GM12801 (cell line): ENCODE data around the gene RCBTB1.

Experiments used
- TF ChIP-seq, protein P1 (sequence below): IDR thresholded peaks from one replicate; pipeline ENCODE4 v1.5.1; 2011; ENCODE audit warnings: control low read depth; ENCODE audit not compliant: insufficient read length; ENCODE audit errors: extremely low read depth

The RCBTB1 gene

DNA sequence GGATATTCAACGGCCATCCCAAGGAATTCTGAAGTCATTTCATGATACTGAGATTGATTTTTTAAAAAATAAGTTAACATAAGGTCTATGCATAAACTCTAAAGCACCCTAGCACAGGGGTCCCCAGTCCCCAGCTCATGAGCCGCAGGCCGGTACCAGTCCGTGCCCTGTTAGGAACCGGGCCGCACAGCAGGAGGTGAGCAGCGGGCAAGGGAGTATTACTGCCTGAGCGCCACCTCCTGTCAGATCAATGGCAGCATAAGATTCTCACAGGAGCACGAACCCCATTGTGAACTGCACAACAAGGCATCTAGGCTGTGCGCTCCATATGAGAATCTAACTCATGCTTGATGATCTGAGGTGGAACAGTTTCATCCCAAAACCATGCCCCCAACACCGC lies 31.0 kb downstream of the RCBTB1 start:
- TF ChIP-seq, protein P1, sequence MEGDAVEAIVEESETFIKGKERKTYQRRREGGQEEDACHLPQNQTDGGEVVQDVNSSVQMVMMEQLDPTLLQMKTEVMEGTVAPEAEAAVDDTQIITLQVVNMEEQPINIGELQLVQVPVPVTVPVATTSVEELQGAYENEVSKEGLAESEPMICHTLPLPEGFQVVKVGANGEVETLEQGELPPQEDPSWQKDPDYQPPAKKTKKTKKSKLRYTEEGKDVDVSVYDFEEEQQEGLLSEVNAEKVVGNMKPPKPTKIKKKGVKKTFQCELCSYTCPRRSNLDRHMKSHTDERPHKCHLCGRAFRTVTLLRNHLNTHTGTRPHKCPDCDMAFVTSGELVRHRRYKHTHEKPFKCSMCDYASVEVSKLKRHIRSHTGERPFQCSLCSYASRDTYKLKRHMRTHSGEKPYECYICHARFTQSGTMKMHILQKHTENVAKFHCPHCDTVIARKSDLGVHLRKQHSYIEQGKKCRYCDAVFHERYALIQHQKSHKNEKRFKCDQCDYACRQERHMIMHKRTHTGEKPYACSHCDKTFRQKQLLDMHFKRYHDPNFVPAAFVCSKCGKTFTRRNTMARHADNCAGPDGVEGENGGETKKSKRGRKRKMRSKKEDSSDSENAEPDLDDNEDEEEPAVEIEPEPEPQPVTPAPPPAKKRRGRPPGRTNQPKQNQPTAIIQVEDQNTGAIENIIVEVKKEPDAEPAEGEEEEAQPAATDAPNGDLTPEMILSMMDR: no peak

DNA sequence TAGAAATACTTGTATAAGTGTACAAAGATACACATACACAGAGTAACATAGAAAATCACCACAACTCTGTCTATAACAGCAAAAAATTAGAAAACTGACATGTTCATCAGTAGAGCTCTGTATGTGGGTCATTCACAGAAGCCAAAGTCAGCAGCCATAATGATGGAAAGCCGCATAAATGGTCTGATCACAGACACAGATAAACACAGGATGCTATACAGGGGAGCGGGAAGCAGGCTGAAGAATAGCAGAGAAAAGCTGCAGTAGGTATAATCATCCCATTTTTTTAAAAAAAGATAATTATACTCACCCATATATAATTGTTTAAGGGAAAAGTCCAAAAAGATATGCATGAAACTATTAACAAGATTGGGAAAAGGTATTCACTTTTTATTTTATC lies 31.5 kb downstream of the RCBTB1 start:
- TF ChIP-seq, protein P1: no peak

DNA sequence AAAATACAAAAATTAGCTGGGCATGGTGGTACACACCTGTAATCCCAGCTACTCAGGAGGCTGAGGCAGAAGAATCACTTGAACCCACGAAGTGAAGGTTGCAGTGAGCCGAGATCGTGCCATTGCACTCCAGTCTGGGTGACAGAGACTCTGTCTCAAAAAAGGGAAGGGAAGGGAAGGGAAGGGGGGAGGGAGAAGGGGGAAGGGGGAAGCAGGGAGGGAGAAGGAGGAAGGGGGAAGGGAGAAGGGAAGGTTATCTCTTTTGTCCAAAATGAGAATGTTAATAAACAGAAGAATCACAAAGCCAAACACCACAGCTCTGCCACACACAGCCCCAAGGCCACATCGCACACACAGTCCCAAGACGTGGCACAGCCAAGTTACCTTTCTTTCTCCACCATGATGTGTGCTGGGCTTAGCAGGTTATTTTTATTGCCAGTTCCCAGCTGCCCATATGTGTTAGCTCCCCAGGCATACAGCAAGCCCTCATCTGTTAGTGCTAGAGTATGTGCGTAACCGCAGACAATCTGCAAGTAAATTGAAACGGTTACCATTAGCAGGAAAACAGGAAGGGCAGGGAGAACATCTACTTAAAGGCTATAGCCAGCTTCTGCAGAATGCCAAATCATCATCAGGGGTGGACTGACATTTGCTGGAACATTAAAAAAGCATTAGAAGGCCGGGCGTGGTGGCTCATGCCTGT lies 34.3 kb downstream of the RCBTB1 start:
- TF ChIP-seq, protein P1: no peak

DNA sequence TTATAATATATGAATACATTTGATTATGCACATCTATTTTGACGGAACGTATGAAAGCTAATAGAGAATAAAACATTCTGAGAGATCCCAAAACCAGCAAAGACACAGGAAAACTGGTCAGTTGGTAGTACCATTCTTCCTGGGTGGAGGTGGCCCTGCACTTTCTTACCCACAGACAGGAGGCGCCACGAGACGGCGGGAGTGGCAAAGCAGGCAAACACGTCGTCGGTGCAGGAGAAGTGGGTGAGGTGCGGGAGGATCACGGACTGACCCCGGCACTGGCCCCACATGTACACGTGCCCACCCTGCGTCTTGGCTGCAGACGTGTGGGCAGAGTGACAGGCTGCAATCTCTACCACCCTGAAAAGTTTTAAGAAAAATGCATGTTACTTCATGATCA lies 36.1 kb downstream of the RCBTB1 start:
- TF ChIP-seq, protein P1: no peak

DNA sequence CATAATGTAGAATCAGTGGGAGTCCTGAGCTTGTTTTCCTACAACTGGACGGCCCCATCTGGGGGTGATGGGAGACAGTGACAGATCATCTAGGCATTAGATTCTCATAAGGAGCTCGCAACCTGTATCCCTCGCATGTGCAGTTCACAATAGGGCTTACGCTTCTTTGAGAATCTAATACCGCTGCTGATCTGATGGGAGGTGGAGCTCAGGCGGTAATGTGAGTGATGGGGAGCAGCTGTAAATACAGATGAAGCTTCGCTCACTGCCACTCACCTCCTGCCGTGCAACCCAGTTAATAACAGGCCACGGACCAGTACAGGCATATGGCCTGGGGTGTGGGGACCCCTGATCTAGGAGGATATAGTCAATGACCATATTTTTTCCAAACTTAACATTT lies 38.8 kb downstream of the RCBTB1 start:
- TF ChIP-seq, protein P1: no peak

DNA sequence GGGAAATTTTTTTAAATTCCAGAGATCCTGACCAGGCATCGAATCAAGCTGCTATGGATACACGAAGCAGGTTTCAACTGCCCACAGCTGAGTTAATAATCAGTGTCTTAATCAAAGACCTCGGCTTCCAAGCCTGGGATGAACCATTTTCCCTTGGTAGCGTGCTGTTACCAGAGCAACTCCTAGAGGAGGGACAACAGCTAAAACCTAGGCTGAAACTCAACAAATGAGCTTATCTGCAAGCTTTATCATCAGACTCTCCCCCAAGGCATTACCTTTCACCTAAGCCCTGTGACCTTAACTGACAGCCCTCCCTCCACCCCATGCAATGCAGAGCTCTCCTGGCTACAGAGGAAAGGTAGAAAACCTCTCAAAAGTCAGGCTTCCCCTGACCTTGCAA lies 39.7 kb downstream of the RCBTB1 start:
- TF ChIP-seq, protein P1: no peak

DNA sequence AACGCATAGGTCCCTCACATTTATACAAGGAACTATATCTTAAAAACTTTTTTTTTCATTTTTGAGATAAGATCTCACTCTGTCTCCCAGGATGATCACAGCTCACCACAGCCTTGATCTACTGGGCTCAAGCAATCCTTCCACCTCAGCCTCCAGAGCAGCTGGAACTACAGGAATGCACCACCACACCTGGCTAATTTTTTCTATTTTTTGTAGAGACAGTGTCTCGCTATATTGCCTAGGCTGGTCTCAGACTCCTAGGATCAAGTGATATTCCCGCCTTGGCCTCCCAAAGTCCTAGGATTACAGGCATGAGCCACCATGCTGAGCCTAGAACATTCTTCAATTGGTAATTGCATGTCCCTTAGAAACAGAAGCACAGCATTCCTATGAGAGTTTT lies 41.7 kb downstream of the RCBTB1 start:
- TF ChIP-seq, protein P1: no peak
